ENCODE results near the gene RPUSD4. TPM values are rescaled to one million over a fixed set of nuclear protein-coding genes. Genes with fewer than 3 reads are reported as not detected.
A peak's percentile ranks its signal among the peaks of the same experiment; 100 is the strongest.

The RPUSD4 gene
- total and polyA plus RNA-seq, 5 donors, result 12.0 to 24.0 (median 19.4) TPM

DNA sequence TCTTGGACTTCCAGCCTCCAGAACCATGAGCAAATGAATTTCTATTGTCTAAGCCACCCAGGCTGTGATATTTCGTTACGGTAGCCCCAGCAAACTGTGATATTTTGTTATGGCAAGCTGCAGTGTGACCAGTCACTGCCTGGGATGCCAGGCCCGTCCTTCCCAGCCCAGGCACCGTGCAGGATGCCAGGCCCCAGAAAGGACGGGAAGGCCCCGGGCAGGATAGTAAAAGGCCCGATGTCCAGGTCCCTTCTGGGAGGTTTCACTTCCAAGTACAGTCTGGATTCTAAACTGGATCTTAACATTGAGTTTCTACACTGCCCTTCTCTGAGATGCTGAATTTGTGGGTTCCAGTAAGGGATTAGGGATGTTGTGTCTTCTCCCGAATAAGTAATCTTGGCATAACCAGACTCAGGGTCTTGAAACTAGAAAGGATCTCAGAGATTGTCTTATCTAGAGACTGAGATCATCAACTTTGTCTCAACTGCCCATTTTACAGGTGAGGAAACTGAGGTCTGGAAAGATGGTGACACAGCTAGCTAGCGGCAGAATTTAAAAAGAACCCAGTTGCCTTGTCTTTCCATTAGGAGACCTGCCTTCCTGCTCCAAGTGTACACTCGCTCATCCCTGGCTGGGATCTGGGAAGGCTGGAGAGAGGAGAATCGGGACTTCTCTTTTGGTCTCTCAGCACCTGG, 19.9 kb downstream of the RPUSD4 start:
- Histone ChIP-seq H3K4me3 (ENCODE audit: low read length) (no peak overlapping the region), H3K4me1 (ENCODE audit: control insufficient read depth, insufficient read depth, low read length) (peaks cover 2% of the 10 kb centered on the region), H3K27ac (ENCODE audit: low read length) (no peak overlapping the region), H3K27me3 (ENCODE audit: control insufficient read depth, insufficient read depth) (no peaks in the 10 kb centered on the region), H3K9me3 (ENCODE audit: control insufficient read depth, low read length) (no peaks in the 10 kb centered on the region)
- intact Hi-C loops (cut with DNase I), result loop anchor here in 2 of 4 donors (2.0 to 5.0 kb wide), 2 partner anchors 269 kb away; no protein-coding TSS in a partner anchor
- DNase-seq (no peak), ATAC-seq (no peak)
- WGBS, result 96% methylated on average over 11 of the region's 11 CpGs

DNA sequence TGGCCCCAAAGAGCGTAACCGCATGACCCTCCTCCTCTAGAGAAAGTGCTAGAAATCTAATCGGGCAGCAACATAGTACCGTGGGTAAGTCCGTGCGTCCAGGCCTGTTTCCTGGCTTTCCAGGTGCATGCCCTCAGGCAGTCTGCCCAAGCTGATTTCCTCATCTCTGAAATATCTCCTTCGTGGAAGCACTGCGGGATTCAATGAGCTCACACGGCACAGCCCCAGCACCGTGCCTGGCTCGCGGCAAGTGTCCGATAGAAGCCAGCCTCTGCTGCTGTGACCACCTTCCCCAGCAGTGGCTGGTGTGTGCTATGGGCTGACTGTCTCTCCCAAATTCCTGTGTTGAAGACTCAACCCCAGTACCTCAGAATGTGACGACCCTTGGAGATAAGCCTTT, 20.7 kb downstream of the RPUSD4 start:
- 89% methylated on average over 14 of the region's 14 CpGs for WGBS
- ATAC-seq (no peak), DNase-seq (no peak)
- Histone ChIP-seq H3K27ac (ENCODE audit: low read length) (no peak overlapping the region), H3K4me1 (ENCODE audit: control insufficient read depth, insufficient read depth, low read length) (peaks cover 2% of the 10 kb centered on the region), H3K27me3 (ENCODE audit: control insufficient read depth, insufficient read depth) (no peaks in the 10 kb centered on the region), H3K4me3 (ENCODE audit: low read length) (no peak overlapping the region), H3K9me3 (ENCODE audit: control insufficient read depth, low read length) (no peaks in the 10 kb centered on the region)
- intact Hi-C loops (cut with DNase I), result loop anchor here in 1 of 4 donors (5.0 kb wide), 1 partner anchor 268 kb away; no protein-coding TSS in a partner anchor

DNA sequence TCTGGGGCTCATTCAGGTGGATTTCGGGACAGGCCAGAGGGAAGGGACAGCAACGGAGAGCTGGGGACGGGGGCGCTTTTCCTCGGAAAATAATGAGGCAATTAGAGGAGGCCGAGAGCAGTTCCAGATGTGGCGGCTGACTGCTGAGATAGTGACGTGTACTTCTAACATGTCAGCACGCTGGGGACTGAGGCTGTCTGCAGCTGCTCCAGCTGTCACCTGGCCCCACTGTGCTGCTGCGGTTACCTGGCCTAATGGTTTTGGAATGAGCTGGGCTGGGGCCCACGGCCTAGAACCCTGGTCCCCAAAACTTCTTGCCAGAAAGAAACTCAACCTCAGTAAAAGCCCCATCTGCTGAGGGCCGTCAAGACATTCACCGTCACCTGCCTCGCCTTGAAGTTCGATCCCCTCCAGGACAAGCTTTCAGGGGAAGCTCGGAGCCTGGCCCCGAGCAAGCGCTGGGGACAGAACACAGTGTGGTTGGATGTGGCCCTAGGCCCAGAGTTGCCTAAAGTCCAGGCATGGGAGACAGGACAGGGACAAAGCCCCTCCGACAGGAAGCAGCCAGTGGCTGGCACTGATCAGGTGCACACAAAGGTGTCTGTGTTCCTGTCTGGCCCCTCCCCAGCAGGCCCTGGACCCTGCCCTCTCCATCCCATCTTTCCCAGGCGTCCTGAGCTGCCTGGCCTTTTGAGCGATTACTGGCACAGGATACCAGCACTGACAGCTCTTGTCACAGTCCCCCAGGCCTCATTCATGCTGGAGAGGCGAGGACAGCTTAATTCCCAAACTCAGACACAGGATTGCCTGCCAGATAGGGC, 22.1 kb downstream of the RPUSD4 start:
- Histone ChIP-seq H3K27ac (ENCODE audit: low read length) (no peak overlapping the region), H3K4me3 (ENCODE audit: low read length) (no peak overlapping the region), H3K27me3 (ENCODE audit: control insufficient read depth, insufficient read depth) (no peaks in the 10 kb centered on the region), H3K4me1 (ENCODE audit: control insufficient read depth, insufficient read depth, low read length) (peaks cover 2% of the 10 kb centered on the region), H3K9me3 (ENCODE audit: control insufficient read depth, low read length) (no peaks in the 10 kb centered on the region)
- ATAC-seq (no peak), DNase-seq (no peak)
- 84% methylated on average over 22 of the region's 22 CpGs for WGBS
- intact Hi-C loops (cut with DNase I), result loop anchor here in 1 of 4 donors (10.0 kb wide), 1 partner anchor 245 kb away; the partner anchor contains the start of gene VSIG10L2

GRCh38 chr11:126188332-126189108, 22.9 kb downstream of the RPUSD4 start:
- DNase-seq (no peak), ATAC-seq (no peak)
- intact Hi-C loops (cut with DNase I), result loop anchor here in 1 of 4 donors (10.0 kb wide), 1 partner anchor 244 kb away; the partner anchor contains the start of gene VSIG10L2
- H3K9me3 ChIP-seq (ENCODE audit: control insufficient read depth, low read length), result no peaks in the 10 kb centered on the region
- H3K4me1 ChIP-seq (ENCODE audit: control insufficient read depth, insufficient read depth, low read length), result no peaks in the 10 kb centered on the region
- H3K27ac ChIP-seq (ENCODE audit: low read length), result no peak overlapping the region
- WGBS, result 85% methylated on average over 15 of the region's 15 CpGs
- no peaks in the 10 kb centered on the region for H3K27me3 ChIP-seq (ENCODE audit: control insufficient read depth, insufficient read depth)
- no peak overlapping the region for H3K4me3 ChIP-seq (ENCODE audit: low read length)

- intact Hi-C loops (cut with DNase I), result loop anchor here in 1 of 4 donors (10.0 kb wide), 1 partner anchor 242 kb away; the partner anchor contains the start of gene VSIG10L2
- Histone ChIP-seq H3K4me3 (ENCODE audit: low read length) (no peak overlapping the region), H3K9me3 (ENCODE audit: control insufficient read depth, low read length) (no peaks in the 10 kb centered on the region), H3K27me3 (ENCODE audit: control insufficient read depth, insufficient read depth) (no peaks in the 10 kb centered on the region), H3K4me1 (ENCODE audit: control insufficient read depth, insufficient read depth, low read length) (no peaks in the 10 kb centered on the region), H3K27ac (ENCODE audit: low read length) (no peak overlapping the region)
- ATAC-seq (peak; percentile 7 to 12), DNase-seq (no peak)
- whole genome bisulfite sequencing, result 77% methylated on average over 22 of the region's 22 CpGs
Measured at GRCh38 chr11:126186708-126187529, 24.5 kb downstream of the RPUSD4 start.

- no peaks in the 10 kb centered on the region for H3K4me1 ChIP-seq (ENCODE audit: control insufficient read depth, insufficient read depth, low read length)
- H3K9me3 ChIP-seq (ENCODE audit: control insufficient read depth, low read length), result no peaks in the 10 kb centered on the region
- H3K27me3 ChIP-seq (ENCODE audit: control insufficient read depth, insufficient read depth), result no peaks in the 10 kb centered on the region
- 62% methylated on average over 15 of the region's 15 CpGs for WGBS
- intact Hi-C loops (cut with DNase I), result loop anchor here in 1 of 4 donors (10.0 kb wide), 1 partner anchor 241 kb away; the partner anchor contains the start of gene VSIG10L2
- no peak overlapping the region for H3K27ac ChIP-seq (ENCODE audit: low read length)
- ATAC-seq, result peak; percentile 55 to 62
- no peak overlapping the region for H3K4me3 ChIP-seq (ENCODE audit: low read length)
- peak; percentile 75 to 90 (median 89) for DNase-seq
Measured at GRCh38 chr11:126186025-126186698, 25.3 kb downstream of the RPUSD4 start.

DNA sequence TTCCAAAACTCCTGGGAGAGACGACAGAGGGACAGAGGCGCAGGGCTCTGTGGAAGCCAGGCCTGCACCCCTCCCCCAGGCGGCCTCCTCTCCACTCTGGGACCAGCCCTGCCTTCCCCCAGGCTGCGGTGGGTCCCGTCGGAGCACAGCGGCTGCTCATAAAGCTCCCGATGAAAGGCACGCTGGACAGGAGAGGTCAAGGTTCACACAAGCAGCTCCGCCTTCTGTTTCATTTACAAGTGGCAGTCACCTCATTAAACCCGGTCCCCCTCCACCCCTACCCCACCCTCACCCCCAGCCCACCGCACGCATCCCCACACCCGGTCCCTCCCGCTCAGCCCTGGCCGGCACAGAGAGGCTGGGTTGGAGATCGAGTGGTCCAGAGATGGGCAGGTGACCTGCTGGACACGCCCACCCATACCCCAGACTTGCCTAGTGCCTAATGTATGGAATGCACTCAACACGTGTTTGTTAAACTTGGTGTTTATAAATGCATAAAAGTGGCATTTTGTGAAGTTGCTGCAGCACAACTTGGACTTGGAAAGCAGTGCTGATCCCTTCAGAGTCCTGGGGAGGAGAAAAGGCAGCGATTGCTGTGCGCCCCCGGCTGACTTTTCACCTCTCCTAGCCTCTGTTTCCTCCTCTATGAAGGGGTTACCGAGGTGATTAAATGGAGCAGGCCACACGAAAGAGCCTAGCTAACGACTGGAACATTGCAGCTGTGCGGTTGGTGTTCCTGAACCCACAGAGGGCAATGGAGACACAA, 26.0 kb downstream of the RPUSD4 start:
- no peaks in the 10 kb centered on the region for H3K4me1 ChIP-seq (ENCODE audit: control insufficient read depth, insufficient read depth, low read length)
- intact Hi-C loops (cut with DNase I), result loop anchor here in 1 of 4 donors (10.0 kb wide), 1 partner anchor 241 kb away; the partner anchor contains the start of gene VSIG10L2
- H3K27me3 ChIP-seq (ENCODE audit: control insufficient read depth, insufficient read depth), result no peaks in the 10 kb centered on the region
- H3K4me3 ChIP-seq (ENCODE audit: low read length), result no peak overlapping the region
- WGBS, result 87% methylated on average over 26 of the region's 26 CpGs
- no peak for DNase-seq
- no peak overlapping the region for H3K27ac ChIP-seq (ENCODE audit: low read length)
- ATAC-seq, result no peak
- no peaks in the 10 kb centered on the region for H3K9me3 ChIP-seq (ENCODE audit: control insufficient read depth, low read length)

DNA sequence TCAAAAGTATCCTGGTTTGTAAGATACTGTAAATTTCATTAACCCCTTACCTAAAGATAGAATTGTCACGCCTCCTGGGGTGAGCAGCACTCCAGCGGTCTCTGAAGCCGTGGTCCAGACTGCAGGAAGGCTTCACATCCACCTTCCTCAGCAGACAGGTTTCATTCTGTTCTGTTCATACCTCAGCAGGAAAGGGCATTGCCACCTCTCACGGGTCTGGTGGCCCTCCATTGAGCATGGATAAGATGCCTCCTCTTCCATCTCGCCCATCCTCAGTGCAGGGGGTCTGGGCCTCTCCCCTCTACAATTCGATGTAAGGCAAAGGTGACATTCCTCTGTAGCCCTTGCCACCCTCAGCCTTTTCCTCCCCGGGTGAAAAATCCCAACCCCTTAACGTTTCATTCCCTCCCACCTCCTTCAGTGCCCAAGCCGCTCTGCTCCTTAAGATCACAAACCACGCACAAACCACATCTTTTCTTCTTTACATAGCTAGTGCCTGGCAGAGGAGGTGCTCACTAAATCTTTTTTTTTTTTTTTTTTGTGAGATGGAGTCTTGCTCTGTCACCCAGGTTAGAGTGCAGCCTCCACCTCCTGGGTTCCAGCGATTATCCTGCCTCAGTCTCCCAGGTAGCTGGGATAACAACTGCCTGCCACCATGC, 28.5 kb downstream of the RPUSD4 start:
- DNase-seq (no peak), ATAC-seq (no peak)
- WGBS, result 88% methylated on average over 11 of the region's 11 CpGs
- intact Hi-C loops (cut with DNase I), result loop anchor here in 1 of 4 donors (10.0 kb wide), 1 partner anchor 238 kb away; the partner anchor contains the start of gene VSIG10L2
- Histone ChIP-seq H3K4me1 (ENCODE audit: control insufficient read depth, insufficient read depth, low read length) (no peaks in the 10 kb centered on the region), H3K4me3 (ENCODE audit: low read length) (no peak overlapping the region), H3K27ac (ENCODE audit: low read length) (no peak overlapping the region), H3K27me3 (ENCODE audit: control insufficient read depth, insufficient read depth) (no peaks in the 10 kb centered on the region), H3K9me3 (ENCODE audit: control insufficient read depth, low read length) (no peaks in the 10 kb centered on the region)

Data from right cardiac atrium (tissue), 5 donors.